ENCODE data around the gene LSM14B. TPM values are rescaled to one million over a fixed set of nuclear protein-coding genes. Genes with fewer than 3 reads are reported as not detected.

Gene LSM14B
- total RNA-seq, 1 donor from 2014 or later = 81.1 TPM

DNA sequence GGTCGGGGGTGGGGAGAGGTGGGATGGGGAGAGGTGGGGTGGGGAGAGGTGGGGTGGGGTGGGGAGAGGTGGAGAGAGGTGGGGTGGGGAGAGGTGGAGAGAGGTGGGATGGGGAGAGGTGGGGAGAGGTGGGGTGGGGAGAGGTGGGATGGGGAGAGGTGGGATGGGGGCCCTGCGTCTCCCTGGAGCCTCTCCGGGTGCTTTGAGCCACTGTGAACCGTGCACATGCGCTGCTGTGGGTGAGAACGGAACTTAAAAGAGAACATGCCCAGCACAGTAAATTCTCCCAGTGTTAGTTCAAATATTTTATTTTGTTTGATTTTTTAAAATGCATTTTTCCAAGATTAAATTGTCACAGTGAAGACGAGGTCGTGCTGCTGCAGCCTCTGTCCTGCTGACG lies 38.0 kb downstream of the LSM14B start:
- TF ChIP-seq, protein P1, sequence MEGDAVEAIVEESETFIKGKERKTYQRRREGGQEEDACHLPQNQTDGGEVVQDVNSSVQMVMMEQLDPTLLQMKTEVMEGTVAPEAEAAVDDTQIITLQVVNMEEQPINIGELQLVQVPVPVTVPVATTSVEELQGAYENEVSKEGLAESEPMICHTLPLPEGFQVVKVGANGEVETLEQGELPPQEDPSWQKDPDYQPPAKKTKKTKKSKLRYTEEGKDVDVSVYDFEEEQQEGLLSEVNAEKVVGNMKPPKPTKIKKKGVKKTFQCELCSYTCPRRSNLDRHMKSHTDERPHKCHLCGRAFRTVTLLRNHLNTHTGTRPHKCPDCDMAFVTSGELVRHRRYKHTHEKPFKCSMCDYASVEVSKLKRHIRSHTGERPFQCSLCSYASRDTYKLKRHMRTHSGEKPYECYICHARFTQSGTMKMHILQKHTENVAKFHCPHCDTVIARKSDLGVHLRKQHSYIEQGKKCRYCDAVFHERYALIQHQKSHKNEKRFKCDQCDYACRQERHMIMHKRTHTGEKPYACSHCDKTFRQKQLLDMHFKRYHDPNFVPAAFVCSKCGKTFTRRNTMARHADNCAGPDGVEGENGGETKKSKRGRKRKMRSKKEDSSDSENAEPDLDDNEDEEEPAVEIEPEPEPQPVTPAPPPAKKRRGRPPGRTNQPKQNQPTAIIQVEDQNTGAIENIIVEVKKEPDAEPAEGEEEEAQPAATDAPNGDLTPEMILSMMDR (IDR thresholded peaks at IDR 0.05; ENCODE audit: unreplicated experiment) = no peak
- H3K27me3 Mint-ChIP-seq = no peaks in the 10 kb centered on the region
- peaks cover 6% of the 10 kb centered on the region for H3K4me1 Mint-ChIP-seq (ENCODE audit: low read depth)
- no peak for DNase-seq (ENCODE audit: low spot score, unreplicated experiment)
- peaks cover 5% of the 10 kb centered on the region for H3K36me3 Mint-ChIP-seq (ENCODE audit: insufficient read depth)
- H3K27ac Mint-ChIP-seq = no peak overlapping the region
- no peak overlapping the region for H3K4me3 Mint-ChIP-seq (ENCODE audit: low read depth)
- H3K9me3 Mint-ChIP-seq (ENCODE audit: low read depth) = no peaks in the 10 kb centered on the region

DNA sequence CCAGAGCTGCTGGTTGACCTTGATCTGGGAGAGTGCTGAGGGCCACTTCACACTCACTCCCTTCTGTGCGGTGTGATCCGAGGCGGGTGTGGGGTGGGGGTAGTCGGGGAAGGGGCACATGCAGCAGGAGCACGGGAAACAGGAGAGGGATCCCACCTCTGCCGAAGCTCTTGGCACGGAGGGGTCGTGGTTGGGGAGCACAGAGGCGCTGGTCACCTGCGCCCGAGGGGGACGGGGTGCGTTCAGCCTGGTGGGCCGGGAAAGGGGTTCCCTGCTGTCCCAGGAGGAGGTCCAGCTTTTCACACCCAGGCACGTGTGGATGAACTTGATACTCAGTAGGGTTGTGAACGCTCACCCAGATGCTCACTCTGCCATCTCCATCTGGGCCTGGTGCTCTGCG lies 38.6 kb downstream of the LSM14B start:
- no peaks in the 10 kb centered on the region for H3K9me3 Mint-ChIP-seq (ENCODE audit: low read depth)
- no peaks in the 10 kb centered on the region for H3K27me3 Mint-ChIP-seq
- no peak overlapping the region for H3K4me3 Mint-ChIP-seq (ENCODE audit: low read depth)
- peaks cover 6% of the 10 kb centered on the region for H3K36me3 Mint-ChIP-seq (ENCODE audit: insufficient read depth)
- no peak for DNase-seq (ENCODE audit: low spot score, unreplicated experiment)
- TF ChIP-seq, protein P1 (IDR thresholded peaks at IDR 0.05; ENCODE audit: unreplicated experiment) = no peak
- peaks cover 6% of the 10 kb centered on the region for H3K4me1 Mint-ChIP-seq (ENCODE audit: low read depth)
- H3K27ac Mint-ChIP-seq = no peak overlapping the region

DNA sequence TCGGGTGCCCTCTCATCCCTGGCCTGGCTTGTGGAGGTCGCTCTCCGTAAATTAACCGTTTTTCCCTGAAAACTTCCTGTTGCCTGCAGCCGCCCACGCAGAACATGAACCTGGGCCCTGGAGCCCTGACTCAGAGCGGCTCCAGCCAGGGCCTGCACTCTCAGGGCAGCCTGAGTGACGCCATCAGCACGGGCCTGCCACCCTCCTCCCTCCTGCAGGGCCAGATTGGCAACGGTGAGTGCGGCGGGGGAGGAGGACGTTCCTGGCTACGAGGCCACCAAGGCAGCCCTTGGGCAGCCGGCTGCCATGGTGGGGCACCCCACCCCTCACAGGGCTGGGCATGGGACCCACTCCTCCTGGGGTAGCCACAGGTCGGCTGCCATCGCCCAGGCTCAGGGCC lies 39.1 kb downstream of the LSM14B start:
- TF ChIP-seq, protein P1 (IDR thresholded peaks at IDR 0.05; ENCODE audit: unreplicated experiment) = no peak
- DNase-seq (ENCODE audit: low spot score, unreplicated experiment) = no peak
- Mint-ChIP-seq H3K27me3 (no peaks in the 10 kb centered on the region), H3K27ac (no peak overlapping the region), H3K36me3 (ENCODE audit: insufficient read depth) (peaks cover 6% of the 10 kb centered on the region), H3K9me3 (ENCODE audit: low read depth) (no peaks in the 10 kb centered on the region), H3K4me3 (ENCODE audit: low read depth) (no peak overlapping the region), H3K4me1 (ENCODE audit: low read depth) (peaks cover 6% of the 10 kb centered on the region)

DNA sequence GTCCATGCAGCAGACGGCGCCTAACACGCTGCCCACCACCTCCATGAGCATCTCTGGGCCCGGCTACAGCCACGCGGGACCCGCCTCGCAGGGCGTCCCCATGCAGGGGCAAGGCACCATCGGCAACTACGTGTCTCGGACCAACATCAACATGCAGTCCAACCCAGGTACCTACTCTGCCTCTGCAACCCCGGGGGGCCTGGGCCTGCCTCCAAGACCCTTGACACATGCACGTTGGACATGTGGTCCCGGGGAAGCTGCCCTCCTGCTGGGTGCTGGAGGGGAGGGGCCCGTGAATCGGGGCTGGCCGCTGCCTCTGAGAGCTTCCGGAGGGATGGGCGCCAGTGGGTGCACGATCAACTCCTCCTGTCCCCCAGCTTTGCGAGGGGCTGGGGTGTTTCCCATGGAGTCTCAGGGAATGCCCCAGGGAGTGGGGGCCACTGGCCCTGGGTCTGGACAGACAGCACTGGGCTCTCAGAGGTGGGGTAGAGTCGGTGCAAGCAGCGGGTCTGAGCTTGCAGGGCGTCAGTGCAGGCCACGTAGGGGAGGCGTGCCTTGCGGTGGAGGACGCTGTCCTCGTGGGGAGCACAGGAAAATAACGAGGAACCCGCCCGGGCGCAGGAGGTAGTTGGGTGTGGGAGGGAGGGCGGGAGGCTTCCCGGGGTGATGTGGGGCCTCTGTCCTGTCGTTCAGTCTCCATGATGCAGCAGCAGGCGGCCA lies 40.6 kb downstream of the LSM14B start:
- H3K36me3 Mint-ChIP-seq (ENCODE audit: insufficient read depth) = peaks cover 6% of the 10 kb centered on the region
- DNase-seq (ENCODE audit: low spot score, unreplicated experiment) = no peak
- no peaks in the 10 kb centered on the region for H3K9me3 Mint-ChIP-seq (ENCODE audit: low read depth)
- H3K27me3 Mint-ChIP-seq = no peaks in the 10 kb centered on the region
- no peaks in the 10 kb centered on the region for H3K4me1 Mint-ChIP-seq (ENCODE audit: low read depth)
- H3K27ac Mint-ChIP-seq = no peak overlapping the region
- no peak overlapping the region for H3K4me3 Mint-ChIP-seq (ENCODE audit: low read depth)
- TF ChIP-seq, protein P1 (IDR thresholded peaks at IDR 0.05; ENCODE audit: unreplicated experiment) = no peak

DNA sequence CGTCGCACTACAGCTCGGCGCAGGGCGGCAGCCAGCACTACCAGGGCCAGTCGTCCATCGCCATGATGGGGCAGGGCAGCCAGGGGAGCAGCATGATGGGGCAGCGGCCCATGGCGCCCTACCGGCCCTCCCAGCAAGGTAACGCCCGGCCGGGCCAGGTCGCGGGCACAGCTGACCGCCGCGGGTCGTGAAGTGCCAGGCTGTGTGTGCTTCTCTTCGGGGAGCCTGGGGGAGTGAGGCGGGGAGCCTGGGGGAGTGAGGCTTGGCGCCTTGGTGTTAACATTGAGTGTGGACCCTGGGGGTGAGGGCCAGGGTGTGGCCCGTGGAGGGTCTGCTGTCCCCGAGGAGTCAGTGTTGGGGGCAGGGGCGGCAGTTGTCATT lies 41.2 kb downstream of the LSM14B start:
- H3K9me3 Mint-ChIP-seq (ENCODE audit: low read depth) = no peaks in the 10 kb centered on the region
- no peak for DNase-seq (ENCODE audit: low spot score, unreplicated experiment)
- no peaks in the 10 kb centered on the region for H3K27me3 Mint-ChIP-seq
- no peak overlapping the region for H3K4me3 Mint-ChIP-seq (ENCODE audit: low read depth)
- no peaks in the 10 kb centered on the region for H3K4me1 Mint-ChIP-seq (ENCODE audit: low read depth)
- TF ChIP-seq, protein P1 (IDR thresholded peaks at IDR 0.05; ENCODE audit: unreplicated experiment) = no peak
- H3K36me3 Mint-ChIP-seq (ENCODE audit: insufficient read depth) = peaks cover 9% of the 10 kb centered on the region
- no peak overlapping the region for H3K27ac Mint-ChIP-seq
